ENCODE results near the gene NPPB.

The NPPB gene

GRCh38 chr1:11880911-11881748 lies 22.4 kb upstream of the NPPB start:
- DNase-seq: peak; percentile 75

GRCh38 chr1:11880181-11880575 lies 21.4 kb upstream of the NPPB start:
- DNase-seq: no peak

DNA sequence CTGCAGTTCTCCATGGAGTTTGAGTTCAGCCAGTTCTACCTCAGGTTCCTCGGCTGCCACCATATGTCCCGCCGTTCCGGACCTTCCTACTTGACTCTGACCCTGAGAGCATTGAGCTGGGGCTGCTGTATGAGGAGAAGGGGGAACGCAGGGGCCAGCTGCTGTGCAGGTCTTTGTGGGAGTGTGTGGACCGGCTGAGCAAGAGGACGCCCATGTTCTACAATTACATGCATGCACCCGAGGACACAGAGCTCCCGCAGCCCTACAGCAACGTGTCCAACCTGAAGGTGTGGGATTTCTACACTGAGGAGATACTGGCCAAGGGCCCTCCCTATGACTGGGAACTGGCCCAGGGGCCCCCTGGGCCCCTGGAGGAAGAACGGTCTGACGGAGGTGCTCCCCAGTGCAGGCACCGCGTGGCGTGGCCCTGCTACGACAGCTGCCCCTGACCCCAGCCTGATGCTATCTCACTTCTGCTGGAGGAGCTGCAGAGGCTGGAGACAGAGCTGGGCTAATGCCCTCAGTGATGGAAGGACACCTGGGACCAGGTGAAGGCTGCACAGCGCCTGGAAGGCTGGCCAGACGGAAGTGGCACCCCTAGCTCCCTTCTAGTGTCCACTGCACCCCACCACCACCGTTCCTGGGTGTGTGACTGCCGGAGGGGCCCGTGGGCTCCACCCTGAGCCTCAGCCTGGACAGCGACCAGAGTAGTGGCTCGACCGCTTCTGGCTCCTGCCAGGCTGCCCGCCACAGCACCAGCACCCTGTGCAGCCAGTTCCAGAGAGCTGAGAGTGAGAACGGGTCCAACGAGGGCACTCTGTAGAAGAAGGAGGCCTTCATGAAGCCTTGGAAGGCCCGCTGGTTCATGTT lies 20.8 kb upstream of the NPPB start:
- no peak for DNase-seq

GRCh38 chr1:11878891-11879190 lies 20.1 kb upstream of the NPPB start:
- no peak for DNase-seq

DNA sequence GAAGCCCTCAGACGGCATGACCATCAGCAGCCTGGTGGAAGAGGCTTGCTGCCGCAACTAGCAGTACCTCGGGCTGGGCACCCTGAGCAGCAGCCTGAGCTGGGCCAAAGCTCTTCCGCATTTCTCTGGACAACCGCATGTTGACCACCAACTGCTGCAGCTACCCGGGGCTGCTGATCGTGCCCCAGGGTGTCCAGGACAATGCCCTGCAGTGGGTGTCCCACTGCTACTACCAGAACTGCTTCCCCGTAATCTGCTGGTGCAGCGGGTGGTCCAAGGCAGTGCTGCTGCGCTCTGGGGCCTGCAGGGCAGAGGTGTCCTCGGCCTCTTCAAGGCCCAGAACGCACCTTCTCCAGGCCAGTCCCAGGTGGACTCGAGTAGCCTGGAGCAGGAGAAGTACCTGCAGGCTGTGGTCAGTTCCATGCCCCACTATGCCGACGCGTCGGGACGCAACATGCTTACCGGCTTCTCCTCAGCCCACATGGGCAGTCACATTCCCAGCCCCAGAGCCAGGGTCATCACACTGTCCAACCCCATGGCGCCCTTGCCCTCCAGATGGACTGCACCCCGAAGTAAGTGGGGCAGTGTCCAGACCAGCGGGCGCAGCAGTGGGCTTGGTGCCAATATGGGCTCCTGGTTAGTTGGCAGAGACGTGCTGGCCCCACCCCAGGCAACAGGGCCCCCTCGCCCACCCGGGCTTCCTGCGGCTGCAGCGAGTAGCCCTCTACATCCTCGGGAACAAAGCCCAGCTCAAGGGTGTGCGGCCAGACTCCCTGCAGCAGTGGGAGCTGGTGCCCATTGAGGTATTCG lies 19.5 kb upstream of the NPPB start:
- DNase-seq: no peak

DNA sequence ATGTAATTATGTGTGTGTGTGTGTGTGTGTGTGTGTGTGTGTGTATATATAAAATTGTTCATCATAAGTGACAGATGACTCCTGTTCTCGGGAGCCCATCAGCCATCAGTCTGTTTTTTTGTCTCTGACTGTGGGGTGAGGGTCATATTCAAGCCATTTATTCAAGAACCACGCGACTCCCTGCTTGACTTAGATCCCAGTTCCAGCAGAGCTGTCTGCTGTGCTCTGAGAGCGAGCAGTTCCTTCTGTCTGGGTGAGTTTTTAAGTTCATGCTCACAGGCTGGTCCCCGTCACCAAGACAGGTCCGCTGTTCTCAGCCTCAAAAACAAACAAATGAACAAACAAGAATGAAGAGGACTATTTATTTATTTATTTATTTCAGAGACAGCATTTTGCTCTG lies 18.3 kb upstream of the NPPB start:
- DNase-seq: no peak

GRCh38 chr1:11875094-11875493 lies 16.3 kb upstream of the NPPB start:
- no peak for DNase-seq

DNA sequence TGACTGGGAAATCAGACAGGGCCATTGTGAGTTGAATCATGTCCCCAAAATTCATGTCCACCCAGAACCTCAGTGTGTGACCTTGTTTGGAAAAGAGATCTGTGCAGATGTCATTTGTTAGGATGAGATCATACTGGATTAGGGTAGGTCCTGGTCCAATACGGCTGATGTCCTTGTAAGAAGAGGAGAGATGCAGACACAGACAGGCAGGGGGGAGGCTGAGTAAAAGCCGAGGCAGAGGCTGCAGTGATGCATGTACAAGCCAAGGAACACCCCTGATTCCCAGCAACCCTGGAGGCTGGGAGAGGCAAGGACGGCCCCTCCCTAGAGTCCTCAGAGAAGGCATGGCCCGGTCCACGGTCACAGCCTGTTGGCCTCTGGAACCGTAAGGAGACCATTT lies 15.9 kb upstream of the NPPB start:
- DNase-seq: no peak

GRCh38 chr1:11874258-11874562 lies 15.5 kb upstream of the NPPB start:
- no peak for DNase-seq

DNA sequence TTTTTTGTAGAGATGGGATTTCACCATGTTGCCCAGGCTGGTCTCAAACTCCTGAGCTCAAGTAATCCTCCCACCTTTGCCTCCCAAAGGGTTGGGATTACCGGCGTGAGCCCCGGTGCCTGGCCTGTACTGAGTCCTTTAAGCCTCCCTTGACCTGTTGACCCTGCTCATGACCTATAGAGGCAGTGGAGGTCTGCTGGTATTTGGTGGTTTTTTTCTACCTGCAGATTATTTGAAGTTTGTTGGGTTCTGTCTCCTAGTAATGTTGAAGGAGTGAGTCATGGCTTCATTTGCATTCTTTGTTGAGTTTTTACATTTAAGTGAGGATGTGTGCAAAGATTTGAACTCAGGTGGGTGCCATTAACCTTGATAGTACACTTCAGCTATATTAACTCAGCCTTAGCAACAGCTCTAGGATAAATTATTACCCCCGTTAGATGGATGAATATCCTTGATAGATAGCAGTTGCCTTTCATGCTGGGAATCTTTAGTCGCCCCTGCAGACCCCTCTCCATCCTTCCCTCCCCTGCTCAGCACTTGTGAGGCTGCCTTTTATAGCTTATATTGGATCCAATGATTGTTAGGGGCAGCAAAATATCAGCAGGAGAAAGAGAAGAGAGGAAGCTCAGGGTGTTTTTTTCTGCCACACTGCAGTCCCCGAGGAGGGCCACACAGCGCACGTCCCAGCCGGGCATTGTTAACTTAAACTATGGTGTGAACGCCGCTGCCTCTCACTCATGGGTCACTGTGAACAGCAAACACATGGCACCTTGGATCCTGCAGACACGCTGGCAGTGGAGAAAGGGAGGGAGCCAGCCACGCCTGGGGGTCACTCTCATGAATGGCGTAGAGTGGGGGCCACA lies 14.9 kb upstream of the NPPB start:
- DNase-seq: no peak

GRCh38 chr1:11872545-11872944 lies 13.8 kb upstream of the NPPB start:
- no peak for DNase-seq

DNA sequence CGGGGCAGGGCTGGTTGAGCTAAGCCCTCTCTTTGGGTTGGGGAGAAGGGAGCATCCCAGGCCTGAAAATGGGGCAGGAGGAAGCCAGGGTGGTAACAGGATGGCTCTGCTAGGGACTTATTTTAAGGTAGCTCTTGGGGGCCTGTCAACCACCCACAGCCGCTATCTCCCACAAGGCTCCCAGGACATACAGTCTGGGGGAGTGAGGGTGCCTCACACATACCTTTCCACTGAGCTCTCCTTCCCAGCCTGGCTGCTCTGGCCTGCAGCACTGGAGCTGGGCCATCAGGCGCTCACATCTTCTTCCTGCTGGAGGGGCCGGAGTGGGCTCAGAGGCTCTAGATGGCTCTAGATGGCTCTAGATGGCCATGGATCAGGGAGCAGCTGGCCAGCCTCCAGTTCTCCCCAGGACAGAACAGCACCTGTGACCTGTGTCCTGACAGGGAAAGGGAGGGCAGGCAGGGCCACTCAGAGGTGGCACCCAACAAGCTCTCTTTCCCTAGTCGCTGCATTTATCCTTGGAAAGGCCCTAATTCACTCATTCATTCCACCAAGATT lies 11.0 kb upstream of the NPPB start:
- DNase-seq: no peak

DNA sequence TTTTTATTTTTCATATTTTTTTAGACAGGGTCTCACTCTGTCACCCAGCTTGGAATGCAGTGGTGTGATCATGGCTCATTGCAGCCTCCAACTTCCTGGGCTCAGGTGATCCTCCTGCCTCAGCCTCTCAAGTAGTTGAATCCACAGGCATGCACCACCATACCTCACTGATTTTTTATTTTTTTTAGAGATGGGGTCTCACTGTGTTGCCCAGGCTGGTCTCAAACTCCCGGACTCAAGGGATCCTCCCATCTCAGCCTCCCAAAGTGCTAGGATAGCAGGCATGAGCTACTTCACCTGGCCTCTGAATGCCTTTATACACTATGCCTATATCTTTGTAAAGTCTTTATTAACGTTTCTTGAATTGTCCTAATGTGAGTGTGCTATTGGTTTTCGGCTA lies 10.4 kb upstream of the NPPB start:
- DNase-seq: no peak

GRCh38 chr1:11868331-11868980 lies 9.7 kb upstream of the NPPB start:
- no peak for DNase-seq

GRCh38 chr1:11862890-11863289 lies 4.1 kb upstream of the NPPB start:
- no peak for DNase-seq

DNA sequence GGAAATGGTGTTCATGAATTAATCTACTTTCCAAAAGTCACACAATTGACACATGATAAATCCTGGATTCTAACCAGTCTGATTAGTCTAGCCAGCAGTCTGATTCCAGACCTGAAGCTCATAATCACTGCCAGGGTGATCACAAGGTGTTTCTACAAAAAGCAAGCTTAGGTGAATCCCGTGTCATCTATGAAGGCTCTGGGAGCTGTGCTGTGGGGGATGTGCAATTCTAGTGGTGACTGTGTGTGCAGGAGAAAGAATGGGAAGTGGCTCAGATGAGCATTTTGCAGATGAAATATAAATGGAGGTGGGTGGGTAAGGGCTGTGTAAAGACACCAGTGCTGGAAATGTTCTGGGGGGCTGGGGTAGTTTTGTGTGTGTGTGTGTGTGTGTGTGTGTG lies 1.8 kb upstream of the NPPB start:
- DNase-seq: no peak

- no peak for DNase-seq
Observed at GRCh38 chr1:11860083-11860482, 1.3 kb upstream of the NPPB start.

DNA sequence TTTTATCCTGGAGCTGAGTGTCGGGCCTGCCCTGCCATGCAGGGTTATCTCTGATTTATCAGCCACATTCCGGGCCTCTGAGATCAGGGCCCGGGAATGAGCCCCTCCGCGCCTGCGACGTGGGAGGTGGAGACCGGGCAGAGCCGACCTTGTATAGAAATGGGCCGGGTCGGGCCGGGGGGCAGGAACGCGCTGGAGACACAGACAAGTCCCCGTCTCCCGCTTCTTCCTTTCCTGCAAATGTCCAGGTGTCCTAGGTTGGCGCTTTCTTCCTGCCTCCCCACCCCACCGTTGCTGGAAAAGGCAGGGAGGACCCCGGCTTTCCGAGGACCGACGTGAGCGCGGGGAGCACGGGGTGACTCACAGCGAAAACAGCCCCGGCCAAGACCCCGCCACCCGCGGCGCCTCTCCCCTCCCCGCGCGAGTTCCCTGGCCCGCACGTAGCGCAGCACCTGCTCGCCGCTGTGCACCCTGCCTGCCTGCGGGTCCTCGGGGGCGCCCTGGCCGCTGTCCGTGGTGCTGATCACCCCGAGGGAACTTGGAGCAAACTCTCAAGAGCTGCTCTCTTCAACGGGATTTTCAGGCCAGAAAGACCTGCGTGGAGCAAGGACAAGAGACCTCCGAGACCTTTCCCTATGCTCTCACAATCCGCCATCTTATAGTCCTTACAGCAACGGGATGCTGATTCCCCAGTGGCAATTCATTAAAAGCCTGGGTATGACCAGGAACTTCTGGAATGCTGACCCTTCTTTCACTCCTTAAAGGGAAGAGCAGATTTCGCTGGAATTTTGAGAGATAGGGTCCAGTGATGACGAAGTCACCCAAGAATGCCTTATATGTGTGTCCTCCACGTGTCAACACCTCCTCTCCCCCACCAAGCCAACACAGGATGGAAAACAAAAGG lies 475 bp upstream of the NPPB start:
- DNase-seq: no peak

- no peak for DNase-seq
Observed at GRCh38 chr1:11858158-11858557, 587 bp downstream of the NPPB start.

DNA sequence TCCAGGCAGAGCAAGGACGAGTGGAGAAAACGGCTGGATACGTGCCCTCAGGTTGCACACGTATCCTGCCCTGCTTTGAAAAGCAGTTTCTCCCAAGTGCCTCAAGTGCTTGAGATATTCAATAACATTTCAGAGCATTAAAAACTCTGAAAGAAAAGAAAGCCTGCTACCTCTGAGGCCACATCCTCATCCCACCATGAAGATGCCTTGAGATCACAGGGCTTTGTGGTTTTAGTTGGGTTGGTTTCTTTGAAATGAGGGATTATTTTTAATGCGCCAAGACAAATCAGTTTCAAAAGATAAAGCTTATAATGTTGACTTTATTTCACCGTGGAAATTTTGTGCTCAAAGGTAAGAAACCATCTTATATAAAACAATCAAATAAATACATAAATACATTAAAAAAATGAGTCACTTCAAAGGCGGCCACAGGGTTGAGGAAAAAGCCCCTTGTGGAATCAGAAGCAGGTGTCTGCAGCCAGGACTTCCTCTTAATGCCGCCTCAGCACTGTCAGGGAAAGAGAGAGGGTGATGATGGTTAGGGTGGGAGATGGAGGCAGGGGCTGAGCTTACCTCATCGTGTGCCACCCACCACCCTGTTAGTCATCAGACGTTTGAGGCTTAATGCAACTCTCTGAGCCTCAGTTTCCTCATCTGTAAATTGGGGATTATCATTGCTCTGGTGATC lies 1.4 kb downstream of the NPPB start:
- no peak for DNase-seq

All from NCI-H1092 (cell line).